Measurements from ENCODE around the gene UBE2D3.

Gene UBE2D3

GRCh38 chr4:102783006-102783405 is 44.3 kb downstream of the UBE2D3 start:
- H3K4me3 ChIP-seq (replicated peaks in 1 of 2; ENCODE audit: low read depth in 2 of 2, low read length in 2 of 2): no peak overlapping the region
- no peak for TF ChIP-seq CTCF (IDR thresholded peaks at IDR 0.05; ENCODE audit: low read depth, low read length)
- DNase-seq (ENCODE audit: low read depth in 2 of 2): no peak

- no peak for DNase-seq (ENCODE audit: low read depth in 2 of 2)
- no peak for TF ChIP-seq CTCF (IDR thresholded peaks at IDR 0.05; ENCODE audit: low read depth, low read length)
- H3K4me3 ChIP-seq (replicated peaks in 1 of 2; ENCODE audit: low read depth in 2 of 2, low read length in 2 of 2): no peak overlapping the region
Observed at GRCh38 chr4:102781570-102781969, 45.8 kb downstream of the UBE2D3 start.

- no peak for DNase-seq (ENCODE audit: low read depth in 2 of 2)
- H3K4me3 ChIP-seq (replicated peaks in 1 of 2; ENCODE audit: low read depth in 2 of 2, low read length in 2 of 2): no peak overlapping the region
- TF ChIP-seq CTCF (IDR thresholded peaks at IDR 0.05; ENCODE audit: low read depth, low read length): no peak
Observed at GRCh38 chr4:102780476-102781144, 46.7 kb downstream of the UBE2D3 start.

GRCh38 chr4:102779204-102779603 is 48.1 kb downstream of the UBE2D3 start:
- DNase-seq (ENCODE audit: low read depth in 2 of 2): no peak
- no peak overlapping the region for H3K4me3 ChIP-seq (replicated peaks in 1 of 2; ENCODE audit: low read depth in 2 of 2, low read length in 2 of 2)
- TF ChIP-seq CTCF (IDR thresholded peaks at IDR 0.05; ENCODE audit: low read depth, low read length): no peak

GRCh38 chr4:102778720-102779119 is 48.6 kb downstream of the UBE2D3 start:
- no peak for DNase-seq (ENCODE audit: low read depth in 2 of 2)
- H3K4me3 ChIP-seq (replicated peaks in 1 of 2; ENCODE audit: low read depth in 2 of 2, low read length in 2 of 2): no peak overlapping the region
- TF ChIP-seq CTCF (IDR thresholded peaks at IDR 0.05; ENCODE audit: low read depth, low read length): no peak

- no peak for DNase-seq (ENCODE audit: low read depth in 2 of 2)
- no peak for TF ChIP-seq CTCF (IDR thresholded peaks at IDR 0.05; ENCODE audit: low read depth, low read length)
- H3K4me3 ChIP-seq (replicated peaks in 1 of 2; ENCODE audit: low read depth in 2 of 2, low read length in 2 of 2): no peak overlapping the region
Observed at GRCh38 chr4:102775805-102776204, 51.5 kb downstream of the UBE2D3 start.

GRCh38 chr4:102774254-102774653 is 53.1 kb downstream of the UBE2D3 start:
- H3K4me3 ChIP-seq (replicated peaks in 1 of 2; ENCODE audit: low read depth in 2 of 2, low read length in 2 of 2): no peak overlapping the region
- no peak for TF ChIP-seq CTCF (IDR thresholded peaks at IDR 0.05; ENCODE audit: low read depth, low read length)
- no peak for DNase-seq (ENCODE audit: low read depth in 2 of 2)

Measured in cardiac fibroblast (primary cell).